Left renal cortex interstitium (tissue), 4 donors: ENCODE results near the gene OOSP4B. TPM values are rescaled to one million over a fixed set of nuclear protein-coding genes. Genes with fewer than 3 reads are reported as not detected.
"Not testable (repeated sequence)": the region's sequence is repeated elsewhere in the genome, so short reads cannot be mapped to it uniquely, and the experiment has no call there.

Experiments
- DNase-seq, 4 donors: peaks; one replicate each; pipeline ENCODE4 v3.0.0-alpha.2; 2013; ENCODE audit warnings: low read depth in 4 of 4, low spot score in 2 of 4, missing footprints in 1 of 4
- polyA plus RNA-seq, 4 donors: library from polyadenylated mRNA; unstranded; fragments of 120-200 nt; gene quantifications; one replicate each; pipeline ENCODE4 v1.2.1, GENCODE V29; 2013; ENCODE audit not compliant: insufficient read length in 4 of 4

The OOSP4B gene
- polyA plus RNA-seq, 4 donors = not detected

- DNase-seq = no peak
Observed at GRCh38 chr11:60059052-60059451, 42.1 kb downstream of the OOSP4B start.

GRCh38 chr11:60059521-60060240 is 42.7 kb downstream of the OOSP4B start:
- DNase-seq = no peak

GRCh38 chr11:60064111-60064510 is 47.1 kb downstream of the OOSP4B start:
- DNase-seq = no peak

GRCh38 chr11:60065801-60066200 is 48.8 kb downstream of the OOSP4B start:
- DNase-seq = no peak

GRCh38 chr11:60069450-60069849 is 52.5 kb downstream of the OOSP4B start:
- DNase-seq = no peak

GRCh38 chr11:60071644-60072043 is 54.7 kb downstream of the OOSP4B start:
- DNase-seq = not testable (repeated sequence)

- DNase-seq = no peak
Observed at GRCh38 chr11:60077216-60077817, 60.3 kb downstream of the OOSP4B start.

- no peak for DNase-seq
Observed at GRCh38 chr11:60077981-60078380, 61.0 kb downstream of the OOSP4B start.

GRCh38 chr11:60078745-60079144 is 61.8 kb downstream of the OOSP4B start:
- no peak for DNase-seq

- no peak for DNase-seq
Observed at GRCh38 chr11:60080535-60080934, 63.6 kb downstream of the OOSP4B start.

Other genes starting within 250 kb of the OOSP4B start
- 10 to 100 TPM; 60.0 to 66.8 (median 61.6) TPM for gene MRPL16, start 206.4 kb upstream of the OOSP4B start, polyA plus RNA-seq
- under 1 TPM in 2 of 4 donors, not detected in 2; 0.11 to 0.21 TPM for gene CBLIF, start 171.7 kb upstream of the OOSP4B start, polyA plus RNA-seq
- gene TCN1, start 150.7 kb upstream of the OOSP4B start, polyA plus RNA-seq = under 1 TPM in 1 of 4 donors, not detected in 3; 0.30 TPM
- gene OOSP3, start 138.4 kb upstream of the OOSP4B start, polyA plus RNA-seq = under 1 TPM in 2 of 4 donors, not detected in 2; 0.18 to 0.21 TPM
- under 1 TPM in 2 of 4 donors, not detected in 2; 0.31 to 0.33 TPM for gene OOSP1, start 78.7 kb upstream of the OOSP4B start, polyA plus RNA-seq
- under 1 TPM in 1 of 4 donors, not detected in 3; 0.27 TPM for gene OOSP4A, start 53.1 kb upstream of the OOSP4B start, polyA plus RNA-seq
- gene OOSP2, start 23.2 kb downstream of the OOSP4B start, polyA plus RNA-seq = not detected
- gene MS4A3, start 39.5 kb downstream of the OOSP4B start, polyA plus RNA-seq = 1 to 10 TPM in 1 of 4 donors, under 1 TPM in 3; 0.19 to 1.1 (median 0.66) TPM
- gene MS4A2, start 71.5 kb downstream of the OOSP4B start, polyA plus RNA-seq = under 1 TPM; 0.05 to 0.11 (median 0.09) TPM
- gene MS4A6A, start 165.9 kb downstream of the OOSP4B start, polyA plus RNA-seq = 10 to 100 TPM; 10.8 to 20.2 (median 15.0) TPM
- 1 to 10 TPM in 2 of 4 donors, under 1 TPM in 2; 0.92 to 1.4 (median 1.0) TPM for gene MS4A4E, start 226.0 kb downstream of the OOSP4B start, polyA plus RNA-seq